Neural crest cell (in vitro differentiated cells): Measurements from ENCODE around the gene NEK11. TPM values are rescaled to one million over a fixed set of nuclear protein-coding genes. Genes with fewer than 3 reads are reported as not detected.

Experiments
- DNase-seq: peaks from one replicate; pipeline ENCODE4 v3.0.0; 2021; ENCODE audit warnings: low read depth, mixed read lengths, low spot score
- H3K27ac Mint-ChIP-seq: one replicate; pipeline ENCODE4 v1.8.0; 2021; ENCODE audit warnings: mild to moderate bottlenecking, mixed read lengths; ENCODE audit not compliant: unreplicated experiment
- H3K27me3 Mint-ChIP-seq: 2 replicates; pipeline ENCODE4 v1.8.0; 2021; ENCODE audit warnings: low read depth, mild to moderate bottlenecking, mixed read lengths
- H3K36me3 Mint-ChIP-seq: 2 replicates; pipeline ENCODE4 v1.8.0; 2021; ENCODE audit warnings: low read depth, mild to moderate bottlenecking, mixed read lengths
- H3K4me1 Mint-ChIP-seq: 2 replicates; pipeline ENCODE4 v1.8.0; 2021; ENCODE audit warnings: mixed read lengths
- H3K4me3 Mint-ChIP-seq: one replicate; pipeline ENCODE4 v1.8.0; 2021; ENCODE audit warnings: mild to moderate bottlenecking, mixed read lengths
- H3K9me3 Mint-ChIP-seq: 2 replicates; pipeline ENCODE4 v1.8.0; 2021; ENCODE audit warnings: mixed read lengths
- CTCF ChIP-seq: fragments of 200-600 bp; sonication (generic); conservative IDR thresholded peaks from 2 replicates; pipeline ENCODE4 v1.5.0; 2021; ENCODE audit warnings: antibody characterized with exemption, mild to moderate bottlenecking
- total RNA-seq: library from RNA; stranded (reverse); gene quantifications from 2 replicates; pipeline ENCODE4 v1.2.1, GENCODE V29; 2021

Gene NEK11
- total RNA-seq, 1 donor from 2014 or later: 4.9 TPM

- no peak for DNase-seq
- no peaks in the 10 kb centered on the region for H3K36me3 Mint-ChIP-seq
- H3K9me3 Mint-ChIP-seq: no peaks in the 10 kb centered on the region
- H3K27ac Mint-ChIP-seq: peak overlapping the region; percentile 81
- H3K27me3 Mint-ChIP-seq: peaks cover 8% of the 10 kb centered on the region
- no peaks in the 10 kb centered on the region for H3K4me1 Mint-ChIP-seq
- no peak for TF ChIP-seq CTCF
- no peak overlapping the region for H3K4me3 Mint-ChIP-seq
These were observed 291.0 kb downstream of the NEK11 start for GRCh38 chr3:131317667-131318066.

GRCh38 chr3:131323014-131323413 lies 296.3 kb downstream of the NEK11 start:
- Mint-ChIP-seq H3K27ac (no peak overlapping the region), H3K27me3 (no peaks in the 10 kb centered on the region), H3K9me3 (no peaks in the 10 kb centered on the region), H3K36me3 (no peaks in the 10 kb centered on the region), H3K4me1 (peaks cover 11% of the 10 kb centered on the region), H3K4me3 (no peak overlapping the region)
- no peak for TF ChIP-seq CTCF
- no peak for DNase-seq

GRCh38 chr3:131323792-131324191 lies 297.1 kb downstream of the NEK11 start:
- Mint-ChIP-seq H3K4me1 (peaks cover 11% of the 10 kb centered on the region), H3K4me3 (no peak overlapping the region), H3K27ac (peak overlapping the region; percentile 31), H3K27me3 (no peaks in the 10 kb centered on the region), H3K9me3 (no peaks in the 10 kb centered on the region), H3K36me3 (no peaks in the 10 kb centered on the region)
- DNase-seq: no peak
- TF ChIP-seq CTCF: no peak

GRCh38 chr3:131324923-131325322 lies 298.2 kb downstream of the NEK11 start:
- no peak for TF ChIP-seq CTCF
- Mint-ChIP-seq H3K27me3 (no peaks in the 10 kb centered on the region), H3K9me3 (no peaks in the 10 kb centered on the region), H3K27ac (no peak overlapping the region), H3K4me3 (no peak overlapping the region), H3K36me3 (no peaks in the 10 kb centered on the region), H3K4me1 (peaks cover 11% of the 10 kb centered on the region)
- no peak for DNase-seq

- no peak overlapping the region for H3K27ac Mint-ChIP-seq
- H3K4me3 Mint-ChIP-seq: no peak overlapping the region
- no peaks in the 10 kb centered on the region for H3K27me3 Mint-ChIP-seq
- H3K9me3 Mint-ChIP-seq: no peaks in the 10 kb centered on the region
- no peak for TF ChIP-seq CTCF
- H3K4me1 Mint-ChIP-seq: peaks cover 14% of the 10 kb centered on the region
- DNase-seq: no peak
- no peaks in the 10 kb centered on the region for H3K36me3 Mint-ChIP-seq
These were observed 299.6 kb downstream of the NEK11 start for GRCh38 chr3:131326307-131326706.

- Mint-ChIP-seq H3K36me3 (peaks cover 2% of the 10 kb centered on the region), H3K4me1 (peaks cover 15% of the 10 kb centered on the region), H3K27me3 (no peaks in the 10 kb centered on the region), H3K9me3 (no peaks in the 10 kb centered on the region), H3K27ac (no peak overlapping the region), H3K4me3 (no peak overlapping the region)
- no peak for TF ChIP-seq CTCF
- no peak for DNase-seq
These were observed 302.0 kb downstream of the NEK11 start for GRCh38 chr3:131328721-131329120.
